Sigmoid colon (tissue), 7 donors: ENCODE measurements around the gene TAS2R60. TPM values are rescaled to one million over a fixed set of nuclear protein-coding genes. Genes with fewer than 3 reads are reported as not detected.

Experiments
- DNase-seq: peaks from one replicate; pipeline ENCODE4 v3.0.0-alpha.2; 2019
- H3K27ac ChIP-seq, 4 donors: fragments of 200-600 bp; sonication (generic); one replicate each; pipeline ENCODE4 v1.5.1; 2016 to 2019; ENCODE audit warnings: mild to moderate bottlenecking in 1 of 4
- H3K27me3 ChIP-seq, 3 donors: fragments of 200-600 bp; sonication (generic); one replicate each; pipeline ENCODE4 v1.5.1; 2019; ENCODE audit warnings: mild to moderate bottlenecking in 1 of 3
- H3K36me3 ChIP-seq, 4 donors: fragments of 200-600 bp; sonication (generic); one replicate each; pipeline ENCODE4 v1.5.1; 2016 to 2019
- H3K4me1 ChIP-seq, 4 donors: fragments of 200-600 bp; sonication (generic); one replicate each; pipeline ENCODE4 v1.5.1; 2017 to 2019
- H3K4me3 ChIP-seq, 4 donors: fragments of 200-600 bp; sonication (generic); one replicate each; pipeline ENCODE4 v1.5.1; 2017 to 2019; ENCODE audit warnings: mild to moderate bottlenecking in 2 of 4, moderate library complexity in 1 of 4
- H3K9me3 ChIP-seq, 4 donors: fragments of 200-600 bp in 3 of 4; sonication (generic) in 3 of 4; one replicate each; pipeline versions ENCODE4 v1.5.1 to v1.6.1; 2013 to 2019
- EP300 ChIP-seq, 4 donors: sonication (generic); formaldehyde crosslinking; IDR thresholded peaks; one replicate each; pipeline ENCODE4 v1.6.1; 2017; ENCODE audit warnings: antibody characterized with exemption in 4 of 4
- POLR2A ChIP-seq, 2 donors: fragments of 450-650 bp; IDR thresholded peaks; one replicate each; pipeline ENCODE4 v1.6.1; 2016; ENCODE audit warnings: antibody characterized with exemption in 2 of 2, mild to moderate bottlenecking in 2 of 2, moderate library complexity in 2 of 2
- POLR2AphosphoS5 ChIP-seq, 4 donors: sonication (generic); formaldehyde crosslinking; IDR thresholded peaks; one replicate each; pipeline ENCODE4 v1.6.1; 2017; ENCODE audit warnings: antibody characterized with exemption in 4 of 4
- WGBS, 2 donors: extraction: QIAGEN DNeasy Blood & Tissue Kit; methylation state at CpG; one replicate each; pipeline ENCODE4 v1.1.7; 2013; 5-methylcytosine and 5-hydroxymethylcytosine counted together
- intact Hi-C: fragments of 100-400 bp; cut with DNase I; formaldehyde crosslinking; loops from one replicate; pipeline ENCODE4 v1.15.1; 2023
- polyA plus RNA-seq, 3 donors: library from polyadenylated mRNA; stranded (reverse); fragments of 200-250 nt; gene quantifications; one replicate each; pipeline ENCODE4 v1.2.3, GENCODE V29; 2013
- total RNA-seq, 4 donors: library from RNA; depleted of rRNA; stranded (reverse); fragments of >200 nt; gene quantifications; one replicate each; pipeline ENCODE4 v1.1.0, GENCODE V29; 2016
- TF ChIP-seq, protein P1 (sequence below), 4 experiments: fragments of 450-650 bp in 3 of 4; fragments of 200-600 bp in 1 of 4; IDR thresholded peaks; one replicate each; pipeline ENCODE4 v1.5.1; 2016 to 2019; ENCODE audit warnings: antibody characterized with exemption in 4 of 4, mild to moderate bottlenecking in 3 of 4, moderate library complexity in 2 of 4
- donor health status: healthy with polysubstance abuse.
- donor health status: Bipolar disorder and iron deficiency.
- donor health status: healthy.

Gene TAS2R60
- total and polyA plus RNA-seq, 7 donors = not detected

DNA sequence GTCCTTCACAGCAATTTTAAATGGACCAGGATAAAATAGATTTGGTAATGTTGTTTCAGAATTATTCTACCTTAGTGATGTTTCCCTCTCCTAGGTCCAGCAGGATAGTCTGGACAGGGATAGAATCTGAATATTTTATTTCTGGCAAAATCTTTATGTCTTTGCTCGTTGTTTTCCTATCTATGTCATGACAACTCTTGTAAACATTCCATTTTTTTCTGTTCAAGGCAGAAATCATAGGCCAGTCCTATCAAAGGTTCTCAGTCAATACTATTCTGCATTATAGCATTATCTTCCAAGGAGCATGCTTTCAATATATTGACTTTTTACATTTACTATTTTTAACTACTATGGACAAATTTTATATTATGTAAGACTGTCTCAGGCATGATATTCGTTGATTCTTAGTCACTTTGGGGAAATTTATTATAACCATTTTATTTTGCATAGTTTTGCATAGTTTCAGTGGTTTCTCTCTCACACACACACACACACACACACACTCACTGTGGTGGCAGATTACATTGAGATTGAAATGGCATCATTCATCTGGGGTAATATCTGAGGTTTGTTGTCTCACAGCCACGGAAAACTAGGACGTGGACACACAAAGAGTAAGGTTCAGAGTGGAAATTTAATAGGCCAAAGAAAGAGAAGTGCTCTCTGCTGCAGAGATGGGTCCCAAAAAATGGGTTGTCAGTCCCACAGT, 17.2 kb downstream of the TAS2R60 start:
- no peak overlapping the region for H3K4me3 ChIP-seq
- H3K4me1 ChIP-seq = no peaks in the 10 kb centered on the region
- no peaks in the 10 kb centered on the region for H3K27me3 ChIP-seq
- H3K9me3 ChIP-seq = no peaks in the 10 kb centered on the region
- 73 to 83% methylated on average over 4 of the region's 4 CpGs for WGBS, 2 donors
- intact Hi-C loops = no loop called here
- H3K27ac ChIP-seq = no peak overlapping the region
- no peak for DNase-seq
- H3K36me3 ChIP-seq = no peaks in the 10 kb centered on the region
- TF ChIP-seq POLR2A (IDR thresholded peaks at IDR 0.05) (no peak), POLR2AphosphoS5 (IDR thresholded peaks at IDR 0.05) (no peak), EP300 (IDR thresholded peaks at IDR 0.05) (no peak)
- TF ChIP-seq, protein P1, sequence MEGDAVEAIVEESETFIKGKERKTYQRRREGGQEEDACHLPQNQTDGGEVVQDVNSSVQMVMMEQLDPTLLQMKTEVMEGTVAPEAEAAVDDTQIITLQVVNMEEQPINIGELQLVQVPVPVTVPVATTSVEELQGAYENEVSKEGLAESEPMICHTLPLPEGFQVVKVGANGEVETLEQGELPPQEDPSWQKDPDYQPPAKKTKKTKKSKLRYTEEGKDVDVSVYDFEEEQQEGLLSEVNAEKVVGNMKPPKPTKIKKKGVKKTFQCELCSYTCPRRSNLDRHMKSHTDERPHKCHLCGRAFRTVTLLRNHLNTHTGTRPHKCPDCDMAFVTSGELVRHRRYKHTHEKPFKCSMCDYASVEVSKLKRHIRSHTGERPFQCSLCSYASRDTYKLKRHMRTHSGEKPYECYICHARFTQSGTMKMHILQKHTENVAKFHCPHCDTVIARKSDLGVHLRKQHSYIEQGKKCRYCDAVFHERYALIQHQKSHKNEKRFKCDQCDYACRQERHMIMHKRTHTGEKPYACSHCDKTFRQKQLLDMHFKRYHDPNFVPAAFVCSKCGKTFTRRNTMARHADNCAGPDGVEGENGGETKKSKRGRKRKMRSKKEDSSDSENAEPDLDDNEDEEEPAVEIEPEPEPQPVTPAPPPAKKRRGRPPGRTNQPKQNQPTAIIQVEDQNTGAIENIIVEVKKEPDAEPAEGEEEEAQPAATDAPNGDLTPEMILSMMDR (IDR thresholded peaks at IDR 0.05) = no peak

DNA sequence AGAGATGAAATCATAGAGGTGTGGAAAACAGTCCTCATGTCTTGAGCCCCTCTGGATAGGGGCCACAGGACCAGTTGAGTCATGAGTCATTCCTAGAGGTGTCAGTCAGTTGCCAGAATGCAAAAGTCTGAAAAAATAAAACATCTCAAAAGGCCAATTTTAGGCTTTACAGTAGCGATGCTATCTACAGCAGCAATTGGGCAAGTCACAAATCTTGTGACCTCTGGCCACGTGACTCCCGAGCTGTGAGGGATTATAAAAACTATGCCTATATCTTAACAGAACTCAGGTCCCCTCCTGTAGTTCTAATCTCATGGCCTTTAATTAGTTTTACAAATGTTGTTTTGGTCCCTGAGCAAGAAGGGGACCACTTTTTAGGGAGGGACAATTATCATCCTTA, 18.8 kb downstream of the TAS2R60 start:
- intact Hi-C loops = no loop called here
- TF ChIP-seq POLR2AphosphoS5 (IDR thresholded peaks at IDR 0.05) (no peak), EP300 (IDR thresholded peaks at IDR 0.05) (no peak), POLR2A (IDR thresholded peaks at IDR 0.05) (no peak)
- TF ChIP-seq, protein P1 (IDR thresholded peaks at IDR 0.05) = no peak
- 91 to 94% methylated on average over 3 of the region's 3 CpGs for WGBS, 2 donors

DNA sequence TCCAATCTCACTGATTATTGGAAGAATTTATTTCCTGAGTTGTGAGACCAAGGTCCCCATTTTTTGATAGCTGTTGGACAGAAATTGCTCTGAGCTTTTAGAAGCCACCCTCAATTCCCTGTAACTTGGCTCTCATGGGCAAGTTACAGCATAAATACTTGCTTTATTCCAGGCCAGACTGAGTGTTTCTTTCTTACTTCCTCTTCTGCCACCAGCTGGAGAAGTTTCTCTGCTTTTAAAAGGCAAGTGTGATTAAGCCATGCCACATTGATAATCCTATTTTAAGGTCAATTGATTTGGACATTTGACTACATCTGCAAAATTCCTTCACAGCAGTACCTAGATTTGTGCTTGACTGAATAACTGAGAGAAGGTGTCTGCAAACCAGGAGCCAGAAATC, 20.3 kb downstream of the TAS2R60 start:
- intact Hi-C loops = no loop called here
- no peak for TF ChIP-seq EP300 (IDR thresholded peaks at IDR 0.05)
- TF ChIP-seq POLR2AphosphoS5 (IDR thresholded peaks at IDR 0.05) = no peak
- no peak for TF ChIP-seq POLR2A (IDR thresholded peaks at IDR 0.05)
- TF ChIP-seq, protein P1 (IDR thresholded peaks at IDR 0.05) = no peak
- DNase-seq = no peak

More for the DNA sequence above, 18.8 kb downstream of the TAS2R60 start:
- Histone ChIP-seq H3K36me3 (no peaks in the 10 kb centered on the region), H3K27ac (no peak overlapping the region), H3K9me3 (no peaks in the 10 kb centered on the region), H3K4me3 (no peak overlapping the region), H3K4me1 (no peaks in the 10 kb centered on the region), H3K27me3 (no peaks in the 10 kb centered on the region)
- DNase-seq = no peak

DNA sequence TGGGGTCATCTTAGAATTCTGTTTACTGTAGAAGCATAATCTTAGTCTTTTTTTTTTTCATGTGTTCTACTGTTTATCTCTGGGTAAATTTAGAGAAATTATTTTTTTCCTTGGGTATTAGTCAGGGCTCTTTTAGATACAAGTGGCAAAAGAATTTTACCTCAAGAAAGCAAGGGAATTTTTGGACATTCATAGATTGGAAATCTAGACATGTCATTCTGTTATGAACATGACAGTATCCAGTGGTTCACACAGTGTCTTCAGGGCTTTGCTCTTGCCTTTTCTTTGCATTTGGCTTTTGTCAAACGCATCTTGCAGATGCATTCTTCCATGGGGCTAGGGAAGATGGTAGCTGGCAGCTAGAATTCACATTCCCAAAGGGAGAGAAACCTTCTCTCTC, 20.7 kb downstream of the TAS2R60 start:
- WGBS, 2 donors = 78 to 87% methylated on average over 1 of the region's 1 CpG
- intact Hi-C loops = no loop called here
- no peaks in the 10 kb centered on the region for H3K36me3 ChIP-seq

More for the DNA sequence above, 20.3 kb downstream of the TAS2R60 start:
- Histone ChIP-seq H3K36me3 (no peaks in the 10 kb centered on the region), H3K27me3 (no peaks in the 10 kb centered on the region), H3K27ac (no peak overlapping the region), H3K4me1 (no peaks in the 10 kb centered on the region), H3K9me3 (no peaks in the 10 kb centered on the region), H3K4me3 (no peak overlapping the region)

More for the DNA sequence above, 20.7 kb downstream of the TAS2R60 start:
- Histone ChIP-seq H3K9me3 (no peaks in the 10 kb centered on the region), H3K4me1 (no peaks in the 10 kb centered on the region), H3K4me3 (no peak overlapping the region), H3K27me3 (no peaks in the 10 kb centered on the region), H3K27ac (no peak overlapping the region)
- TF ChIP-seq, protein P1 (IDR thresholded peaks at IDR 0.05) = no peak
- TF ChIP-seq EP300 (IDR thresholded peaks at IDR 0.05) (no peak), POLR2A (IDR thresholded peaks at IDR 0.05) (no peak), POLR2AphosphoS5 (IDR thresholded peaks at IDR 0.05) (no peak)
- no peak for DNase-seq
